ENCODE measurements around the gene SYNE3. TPM values are rescaled to one million over a fixed set of nuclear protein-coding genes. Genes with fewer than 3 reads are reported as not detected.
"Not testable (repeated sequence)": the region's sequence is repeated elsewhere in the genome, so short reads cannot be mapped to it uniquely, and the experiment has no call there.

The SYNE3 gene
- total RNA-seq, 1 donor from 2014 or later, result 12.4 TPM

GRCh38 chr14:95510804-95511203 is 5.6 kb downstream of the SYNE3 start:
- no peak for DNase-seq (ENCODE audit: low spot score)
- intact Hi-C loops (cut with DNase I), result no loop called here

GRCh38 chr14:95510344-95510743 is 6.1 kb downstream of the SYNE3 start:
- DNase-seq (ENCODE audit: low spot score), result not testable (repeated sequence)

GRCh38 chr14:95509495-95509894 is 7.0 kb downstream of the SYNE3 start:
- no peak for DNase-seq (ENCODE audit: low spot score)
- intact Hi-C loops (cut with DNase I), result no loop called here

More at GRCh38 chr14:95510344-95510743, 6.1 kb downstream of the SYNE3 start:
- intact Hi-C loops (cut with DNase I), result not testable (repeated sequence)

- DNase-seq (ENCODE audit: low spot score), result no peak
- intact Hi-C loops (cut with DNase I), result no loop called here
Observed at GRCh38 chr14:95508377-95508776, 8.1 kb downstream of the SYNE3 start.

GRCh38 chr14:95507701-95508103 is 8.7 kb downstream of the SYNE3 start:
- no peak for DNase-seq (ENCODE audit: low spot score)
- intact Hi-C loops (cut with DNase I), result no loop called here

GRCh38 chr14:95507174-95507573 is 9.3 kb downstream of the SYNE3 start:
- intact Hi-C loops (cut with DNase I), result no loop called here

GRCh38 chr14:95505030-95505589 is 11.3 kb downstream of the SYNE3 start:
- no peak for DNase-seq (ENCODE audit: low spot score)
- intact Hi-C loops (cut with DNase I), result no loop called here

More at GRCh38 chr14:95507174-95507573, 9.3 kb downstream of the SYNE3 start:
- peak; percentile 88 for DNase-seq (ENCODE audit: low spot score)

GRCh38 chr14:95504135-95505029 is 12.1 kb downstream of the SYNE3 start:
- no peak for DNase-seq (ENCODE audit: low spot score)

GRCh38 chr14:95503365-95504134 is 12.9 kb downstream of the SYNE3 start:
- intact Hi-C loops (cut with DNase I), result no loop called here
- no peak for DNase-seq (ENCODE audit: low spot score)

More at GRCh38 chr14:95504135-95505029, 12.1 kb downstream of the SYNE3 start:
- intact Hi-C loops (cut with DNase I), result no loop called here

- intact Hi-C loops (cut with DNase I), result no loop called here
- DNase-seq (ENCODE audit: low spot score), result no peak
Observed at GRCh38 chr14:95502381-95502950, 14.0 kb downstream of the SYNE3 start.

- intact Hi-C loops (cut with DNase I), result no loop called here
- no peak for DNase-seq (ENCODE audit: low spot score)
Observed at GRCh38 chr14:95500772-95501401, 15.6 kb downstream of the SYNE3 start.

GRCh38 chr14:95500201-95500681 is 16.2 kb downstream of the SYNE3 start:
- no peak for DNase-seq (ENCODE audit: low spot score)
- intact Hi-C loops (cut with DNase I), result no loop called here

GRCh38 chr14:95499354-95499750 is 17.1 kb downstream of the SYNE3 start:
- intact Hi-C loops (cut with DNase I), result no loop called here
- DNase-seq (ENCODE audit: low spot score), result no peak

- no peak for DNase-seq (ENCODE audit: low spot score)
- intact Hi-C loops (cut with DNase I), result no loop called here
Observed at GRCh38 chr14:95498622-95499353, 17.7 kb downstream of the SYNE3 start.

GRCh38 chr14:95497561-95498011 is 18.9 kb downstream of the SYNE3 start:
- no peak for DNase-seq (ENCODE audit: low spot score)
- intact Hi-C loops (cut with DNase I), result no loop called here

GRCh38 chr14:95496690-95497259 is 19.7 kb downstream of the SYNE3 start:
- DNase-seq (ENCODE audit: low spot score), result no peak
- intact Hi-C loops (cut with DNase I), result no loop called here

GRCh38 chr14:95496111-95496681 is 20.3 kb downstream of the SYNE3 start:
- DNase-seq (ENCODE audit: low spot score), result no peak
- intact Hi-C loops (cut with DNase I), result no loop called here

GRCh38 chr14:95495538-95496025 is 20.9 kb downstream of the SYNE3 start:
- intact Hi-C loops (cut with DNase I), result no loop called here
- no peak for DNase-seq (ENCODE audit: low spot score)
